ENCODE data around the gene DLEU7.

DLEU7 gene

GRCh38 chr13:50842990-50843256, 569 bp downstream of the DLEU7 start:
- no peak for DNase-seq (ENCODE audit: low spot score)

- DNase-seq (ENCODE audit: low spot score): no peak
Measured at GRCh38 chr13:50842251-50842989, 1.1 kb downstream of the DLEU7 start.

GRCh38 chr13:50841786-50842185, 1.7 kb downstream of the DLEU7 start:
- DNase-seq (ENCODE audit: low spot score): no peak

- DNase-seq (ENCODE audit: low spot score): no peak
Measured at GRCh38 chr13:50840284-50840683, 3.2 kb downstream of the DLEU7 start.

- DNase-seq (ENCODE audit: low spot score): no peak
Measured at GRCh38 chr13:50839828-50840227, 3.7 kb downstream of the DLEU7 start.

- no peak for DNase-seq (ENCODE audit: low spot score)
Measured at GRCh38 chr13:50838701-50839100, 4.8 kb downstream of the DLEU7 start.

- no peak for DNase-seq (ENCODE audit: low spot score)
Measured at GRCh38 chr13:50838031-50838430, 5.5 kb downstream of the DLEU7 start.

GRCh38 chr13:50831512-50831911, 12.0 kb downstream of the DLEU7 start:
- DNase-seq (ENCODE audit: low spot score): no peak

GRCh38 chr13:50829896-50830295, 13.6 kb downstream of the DLEU7 start:
- no peak for DNase-seq (ENCODE audit: low spot score)

GRCh38 chr13:50829226-50829625, 14.3 kb downstream of the DLEU7 start:
- no peak for DNase-seq (ENCODE audit: low spot score)

GRCh38 chr13:50826035-50826434, 17.5 kb downstream of the DLEU7 start:
- DNase-seq (ENCODE audit: low spot score): no peak

GRCh38 chr13:50812242-50812641, 31.2 kb downstream of the DLEU7 start:
- no peak for DNase-seq (ENCODE audit: low spot score)

GRCh38 chr13:50810998-50811397, 32.5 kb downstream of the DLEU7 start:
- no peak for DNase-seq (ENCODE audit: low spot score)

- DNase-seq (ENCODE audit: low spot score): no peak
Measured at GRCh38 chr13:50810468-50810867, 33.0 kb downstream of the DLEU7 start.

- no peak for DNase-seq (ENCODE audit: low spot score)
Measured at GRCh38 chr13:50809133-50810090, 34.1 kb downstream of the DLEU7 start.

GRCh38 chr13:50805805-50806204, 37.7 kb downstream of the DLEU7 start:
- no peak for DNase-seq (ENCODE audit: low spot score)

GRCh38 chr13:50801087-50801931, 42.2 kb downstream of the DLEU7 start:
- peak; percentile 66 for DNase-seq (ENCODE audit: low spot score)

- DNase-seq (ENCODE audit: low spot score): no peak
Measured at GRCh38 chr13:50800091-50800739, 43.3 kb downstream of the DLEU7 start.

GRCh38 chr13:50798923-50799322, 44.6 kb downstream of the DLEU7 start:
- peak; percentile 35 for DNase-seq (ENCODE audit: low spot score)

- DNase-seq (ENCODE audit: low spot score): no peak
Measured at GRCh38 chr13:50797091-50797490, 46.4 kb downstream of the DLEU7 start.

- no peak for DNase-seq (ENCODE audit: low spot score)
Measured at GRCh38 chr13:50796463-50796862, 47.0 kb downstream of the DLEU7 start.

GRCh38 chr13:50794226-50794625, 49.3 kb downstream of the DLEU7 start:
- DNase-seq (ENCODE audit: low spot score): no peak
